NB4 (cell line): Measurements from ENCODE around the gene UBASH3A.

Experiments used
- CTCF ChIP-seq: IDR thresholded peaks from one replicate; pipeline ENCODE4 v1.5.1; 2012; ENCODE audit warnings: low read depth, low read length
- MAX ChIP-seq: IDR thresholded peaks from 2 replicates; pipeline ENCODE4 v1.6.1; 2011; ENCODE audit warnings: low read depth, low read length
- MYC ChIP-seq: IDR thresholded peaks from 2 replicates; pipeline ENCODE4 v1.6.1; 2011; ENCODE audit warnings: low read depth, low read length
- POLR2A ChIP-seq: IDR thresholded peaks from 2 replicates; pipeline ENCODE4 v1.6.1; 2011; ENCODE audit warnings: mild to moderate bottlenecking; ENCODE audit not compliant: insufficient read length; ENCODE audit errors: extremely low read depth

GRCh38 chr21:42423197-42423675, 19.5 kb downstream of the UBASH3A start:
- TF ChIP-seq CTCF, result no peak
- no peak for TF ChIP-seq MAX
- TF ChIP-seq POLR2A, result no peak
- TF ChIP-seq MYC, result no peak
